HCT116 (cell line): ENCODE results near the gene BOLA2.
"Not testable (repeated sequence)": the region's sequence is repeated elsewhere in the genome, so short reads cannot be mapped to it uniquely, and the experiment has no call there.

Source experiments
- EZH2 ChIP-seq: fragments of 200-600 bp; sonication (generic); IDR thresholded peaks from 2 replicates; pipeline ENCODE4 v1.6.1; 2017; ENCODE audit warnings: antibody characterized with exemption, mixed run types
- POLR2A ChIP-seq: IDR thresholded peaks from 2 replicates; pipeline ENCODE4 v1.7.0; 2011; ENCODE audit warnings: borderline replicate concordance; ENCODE audit not compliant: insufficient read depth, insufficient read length; ENCODE audit errors: extremely low read depth
- RAD21 ChIP-seq: IDR thresholded peaks from 2 replicates; pipeline ENCODE4 v1.6.1; 2012; ENCODE audit warnings: low read depth, mild to moderate bottlenecking
- TF ChIP-seq, protein P1 (sequence below), 3 experiments: fragments of 200-600 bp in 1 of 3; sonication (generic) in 1 of 3; IDR thresholded peaks in 2 of 3; conservative IDR thresholded peaks in 1 of 3; 2 replicates each; pipeline ENCODE4 v1.5.1; 2012 to 2017; ENCODE audit warnings: low read depth in 2 of 3, low read length in 2 of 3, antibody characterized with exemption in 1 of 3, borderline replicate concordance in 1 of 3, control low read depth in 1 of 3, mild to moderate bottlenecking in 1 of 3, mixed read lengths in 1 of 3, mixed run types in 1 of 3, moderate library complexity in 1 of 3; ENCODE audit not compliant: insufficient read depth in 1 of 3

- TF ChIP-seq, protein P1, sequence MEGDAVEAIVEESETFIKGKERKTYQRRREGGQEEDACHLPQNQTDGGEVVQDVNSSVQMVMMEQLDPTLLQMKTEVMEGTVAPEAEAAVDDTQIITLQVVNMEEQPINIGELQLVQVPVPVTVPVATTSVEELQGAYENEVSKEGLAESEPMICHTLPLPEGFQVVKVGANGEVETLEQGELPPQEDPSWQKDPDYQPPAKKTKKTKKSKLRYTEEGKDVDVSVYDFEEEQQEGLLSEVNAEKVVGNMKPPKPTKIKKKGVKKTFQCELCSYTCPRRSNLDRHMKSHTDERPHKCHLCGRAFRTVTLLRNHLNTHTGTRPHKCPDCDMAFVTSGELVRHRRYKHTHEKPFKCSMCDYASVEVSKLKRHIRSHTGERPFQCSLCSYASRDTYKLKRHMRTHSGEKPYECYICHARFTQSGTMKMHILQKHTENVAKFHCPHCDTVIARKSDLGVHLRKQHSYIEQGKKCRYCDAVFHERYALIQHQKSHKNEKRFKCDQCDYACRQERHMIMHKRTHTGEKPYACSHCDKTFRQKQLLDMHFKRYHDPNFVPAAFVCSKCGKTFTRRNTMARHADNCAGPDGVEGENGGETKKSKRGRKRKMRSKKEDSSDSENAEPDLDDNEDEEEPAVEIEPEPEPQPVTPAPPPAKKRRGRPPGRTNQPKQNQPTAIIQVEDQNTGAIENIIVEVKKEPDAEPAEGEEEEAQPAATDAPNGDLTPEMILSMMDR (IDR thresholded peaks at IDR 0.05 in 2 of 3, conservative IDR thresholded peaks at IDR 0.05 in 1 of 3; ENCODE audit: borderline replicate concordance in 1 of 3, insufficient read depth in 1 of 3, low read depth in 2 of 3, low read length in 2 of 3) = not testable (repeated sequence)
- TF ChIP-seq RAD21, POLR2A, EZH2: not testable (repeated sequence)
Observed at GRCh38 chr16:29405249-29405648, 48.9 kb downstream of the BOLA2 start.
